PFSK-1 (cell line): Measurements from ENCODE around the gene PLOD2.

Source experiments
- POLR2AphosphoS5 ChIP-seq: IDR thresholded peaks from 2 replicates; pipeline ENCODE4 v1.6.1; 2012; ENCODE audit warnings: low read depth, mild to moderate bottlenecking, control low read depth, low read length, moderate library complexity
- SIN3A ChIP-seq: IDR thresholded peaks from 2 replicates; pipeline ENCODE4 v1.6.1; 2012; ENCODE audit warnings: mild to moderate bottlenecking, low read length, moderate library complexity, borderline replicate concordance; ENCODE audit not compliant: insufficient read depth

- no peak for TF ChIP-seq POLR2AphosphoS5
- TF ChIP-seq SIN3A = no peak
Observed at GRCh38 chr3:146087116-146087515, 73.9 kb downstream of the PLOD2 start.
